GM19043 (cell line): Measurements from ENCODE around the gene HCRTR1.

Experiments used
- ATAC-seq: cut with Tn5 transposase; IDR thresholded peaks from one replicate; pipeline ENCODE4 v1.9.1; 2021; ENCODE audit warnings: low read depth; ENCODE audit not compliant: unreplicated experiment

HCRTR1 gene

GRCh38 chr1:31663622-31664452 is 46.3 kb downstream of the HCRTR1 start:
- ATAC-seq = no peak

- ATAC-seq = no peak
Measured at GRCh38 chr1:31664528-31664927, 47.0 kb downstream of the HCRTR1 start.

GRCh38 chr1:31665234-31665878 is 47.9 kb downstream of the HCRTR1 start:
- no peak for ATAC-seq

GRCh38 chr1:31666263-31666963 is 48.9 kb downstream of the HCRTR1 start:
- no peak for ATAC-seq

GRCh38 chr1:31667065-31667785 is 49.7 kb downstream of the HCRTR1 start:
- no peak for ATAC-seq

- no peak for ATAC-seq
Measured at GRCh38 chr1:31668303-31668883, 50.9 kb downstream of the HCRTR1 start.

- ATAC-seq = no peak
Measured at GRCh38 chr1:31669433-31669785, 51.9 kb downstream of the HCRTR1 start.

- ATAC-seq = no peak
Measured at GRCh38 chr1:31669786-31670592, 52.5 kb downstream of the HCRTR1 start.

- ATAC-seq = no peak
Measured at GRCh38 chr1:31670593-31670964, 53.1 kb downstream of the HCRTR1 start.

GRCh38 chr1:31671147-31671546 is 53.7 kb downstream of the HCRTR1 start:
- no peak for ATAC-seq

- ATAC-seq = no peak
Measured at GRCh38 chr1:31671561-31672201, 54.2 kb downstream of the HCRTR1 start.

- no peak for ATAC-seq
Measured at GRCh38 chr1:31672986-31673385, 55.5 kb downstream of the HCRTR1 start.

GRCh38 chr1:31673433-31673832 is 55.9 kb downstream of the HCRTR1 start:
- no peak for ATAC-seq

- ATAC-seq = no peak
Measured at GRCh38 chr1:31674626-31675025, 57.1 kb downstream of the HCRTR1 start.

GRCh38 chr1:31675161-31675560 is 57.7 kb downstream of the HCRTR1 start:
- no peak for ATAC-seq

- no peak for ATAC-seq
Measured at GRCh38 chr1:31675756-31676155, 58.3 kb downstream of the HCRTR1 start.
